Hepatocyte (in vitro differentiated cells): ENCODE data around the gene IMMP2L. TPM values are rescaled to one million over a fixed set of nuclear protein-coding genes. Genes with fewer than 3 reads are reported as not detected.

Source experiments
- DNase-seq: peaks from one replicate; pipeline ENCODE4 v3.0.0-alpha.2; 2016; ENCODE audit warnings: low spot score
- H2AFZ ChIP-seq: fragments of 200-600 bp; sonication (generic); 2 replicates; pipeline ENCODE4 v1.6.0; 2016; ENCODE audit warnings: antibody characterized with exemption, mild to moderate bottlenecking
- H3K27ac ChIP-seq: fragments of 200-600 bp; sonication (generic); 2 replicates; pipeline ENCODE4 v1.5.1; 2016; ENCODE audit warnings: mild to moderate bottlenecking
- H3K27me3 ChIP-seq: fragments of 200-600 bp; sonication (generic); 2 replicates; pipeline ENCODE4 v1.6.1; 2016
- H3K36me3 ChIP-seq: fragments of 200-600 bp; sonication (generic); replicated peaks from 2 replicates; pipeline ENCODE4 v1.5.1; 2016; ENCODE audit warnings: low read depth; ENCODE audit not compliant: insufficient read depth
- H3K4me1 ChIP-seq: fragments of 200-600 bp; sonication (generic); 2 replicates; pipeline ENCODE4 v1.5.1; 2016; ENCODE audit warnings: mild to moderate bottlenecking, moderate library complexity; ENCODE audit not compliant: insufficient read depth
- H3K4me2 ChIP-seq: fragments of 200-600 bp; sonication (generic); 2 replicates; pipeline ENCODE4 v1.6.0; 2016
- H3K4me3 ChIP-seq: fragments of 200-600 bp; sonication (generic); 2 replicates; pipeline ENCODE4 v1.5.1; 2016; ENCODE audit warnings: mild to moderate bottlenecking
- H3K79me2 ChIP-seq: fragments of 200-600 bp; sonication (generic); 2 replicates; pipeline ENCODE4 v1.6.0; 2017; ENCODE audit warnings: mild to moderate bottlenecking
- H3K9me2 ChIP-seq: fragments of 200-600 bp; sonication (generic); replicated peaks from 2 replicates; pipeline ENCODE4 v1.6.0; 2017; ENCODE audit warnings: mild to moderate bottlenecking; ENCODE audit not compliant: insufficient read depth
- H3K9me3 ChIP-seq: fragments of 200-600 bp; sonication (generic); 2 replicates; pipeline ENCODE4 v1.5.1; 2016; ENCODE audit warnings: low read depth, mild to moderate bottlenecking
- H4K20me1 ChIP-seq: fragments of 200-600 bp; sonication (generic); 2 replicates; pipeline ENCODE4 v1.6.0; 2016; ENCODE audit warnings: mild to moderate bottlenecking; ENCODE audit not compliant: insufficient read depth, poor library complexity, severe bottlenecking
- CTCF ChIP-seq: fragments of 200-600 bp; sonication (generic); IDR thresholded peaks from 2 replicates; pipeline ENCODE4 v1.5.1; 2016; ENCODE audit warnings: antibody characterized with exemption, mild to moderate bottlenecking; ENCODE audit not compliant: poor library complexity
- EZH2 ChIP-seq: fragments of 200-600 bp; sonication (generic); IDR thresholded peaks from 2 replicates; pipeline ENCODE4 v1.6.1; 2016; ENCODE audit warnings: antibody characterized with exemption, mild to moderate bottlenecking, borderline replicate concordance
- EZH2phosphoT487 ChIP-seq: fragments of 200-600 bp; sonication (generic); IDR thresholded peaks from one replicate; pipeline ENCODE4 v1.6.1; 2018; ENCODE audit warnings: antibody characterized with exemption, mild to moderate bottlenecking, low read depth, moderate library complexity; ENCODE audit not compliant: unreplicated experiment, severe bottlenecking
- WGBS: methylation state at CpG from one replicate; pipeline ENCODE4 v1.1.6; 2016; ENCODE audit warnings: low lambda C conversion rate; ENCODE audit errors: missing lambda C conversion rate; 5-methylcytosine and 5-hydroxymethylcytosine counted together
- polyA plus RNA-seq: library from polyadenylated mRNA; unstranded; fragments of >200 nt; fragmentation: Nextera tagmentation; extraction: Ambion mirVana; gene quantifications from 2 replicates; pipeline ENCODE4 v1.2.1, GENCODE V29; 2016
- total RNA-seq: library from RNA; depleted of rRNA; stranded (reverse); fragments of >200 nt; gene quantifications from 2 replicates; pipeline ENCODE4 v1.2.3, GENCODE V29; 2014

The IMMP2L gene
- total and polyA plus RNA-seq, 2 experiments from 2014 or later: 13.3 to 17.6 TPM

DNA sequence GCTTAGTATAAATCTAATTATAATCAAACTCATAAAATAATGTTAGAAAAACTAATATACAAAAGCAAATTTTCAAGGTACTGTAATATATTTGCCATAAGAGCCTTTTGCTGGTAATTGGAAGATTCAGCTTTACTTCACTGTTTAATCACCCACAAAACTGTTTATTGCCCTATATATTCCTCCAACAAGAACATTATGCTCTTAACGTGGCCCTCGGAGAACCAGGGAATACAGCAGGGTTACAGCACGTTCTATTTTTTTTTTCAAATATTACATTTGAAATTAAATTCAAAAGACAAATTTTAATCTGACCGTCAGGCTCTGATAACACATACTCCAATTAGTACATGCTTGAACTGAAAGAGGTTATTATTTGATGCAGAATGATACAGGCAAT lies 807.6 kb downstream of the IMMP2L start:
- Histone ChIP-seq H3K79me2 (no peaks in the 10 kb centered on the region), H2AFZ (no peak overlapping the region), H3K27me3 (no peaks in the 10 kb centered on the region), H3K4me2 (no peak overlapping the region), H3K4me1 (no peaks in the 10 kb centered on the region), H3K4me3 (no peak overlapping the region), H4K20me1 (no peaks in the 10 kb centered on the region), H3K9me3 (no peaks in the 10 kb centered on the region), H3K27ac (no peak overlapping the region), H3K36me3 (no peaks in the 10 kb centered on the region), H3K9me2 (no peaks in the 10 kb centered on the region)
- WGBS: 79% methylated on average over 4 of the region's 4 CpGs
- TF ChIP-seq EZH2phosphoT487 (no peak), EZH2 (no peak), CTCF (no peak)
- DNase-seq: no peak

DNA sequence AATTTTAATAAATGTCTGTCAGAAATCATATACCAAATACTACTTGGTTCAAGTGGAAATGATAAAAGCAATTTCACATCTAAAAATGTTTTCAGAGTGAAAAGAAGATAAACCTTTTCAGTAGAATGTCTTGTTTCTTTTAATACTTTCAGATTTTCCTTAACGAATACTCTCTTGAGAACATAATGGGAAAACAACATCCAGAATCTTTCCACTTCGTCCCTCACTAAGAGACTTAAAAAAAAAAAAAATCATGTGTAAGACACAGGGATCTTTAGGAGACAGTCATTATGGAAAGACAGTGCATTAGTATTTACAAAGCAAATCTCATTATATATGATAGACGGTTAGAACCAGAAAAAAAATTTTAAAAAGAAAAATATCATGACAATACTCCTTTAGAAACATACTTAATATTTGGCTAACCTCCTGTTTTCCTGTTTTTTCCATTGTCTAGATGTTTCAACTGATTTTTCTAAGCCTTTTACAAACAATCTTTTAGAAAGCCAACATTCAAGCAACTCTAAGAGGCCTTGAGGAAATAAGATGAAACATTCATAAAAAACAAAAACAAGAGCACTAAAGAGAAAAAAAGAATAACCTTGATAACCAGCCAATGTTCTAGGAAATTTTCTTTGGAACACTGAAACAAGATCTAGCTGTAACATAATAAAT lies 811.2 kb downstream of the IMMP2L start:
- Histone ChIP-seq H3K27ac (no peak overlapping the region), H3K4me1 (no peaks in the 10 kb centered on the region), H4K20me1 (no peaks in the 10 kb centered on the region), H3K4me3 (no peak overlapping the region), H3K36me3 (no peaks in the 10 kb centered on the region), H3K4me2 (no peak overlapping the region), H3K79me2 (no peaks in the 10 kb centered on the region), H3K9me2 (no peaks in the 10 kb centered on the region), H3K9me3 (no peaks in the 10 kb centered on the region), H3K27me3 (no peaks in the 10 kb centered on the region), H2AFZ (no peak overlapping the region)
- DNase-seq: no peak
- TF ChIP-seq EZH2 (no peak), CTCF (no peak), EZH2phosphoT487 (no peak)
- 75% methylated on average over 3 of the region's 3 CpGs for WGBS

- no peaks in the 10 kb centered on the region for H3K9me3 ChIP-seq
- WGBS: 83% methylated on average over 1 of the region's 1 CpG
- TF ChIP-seq CTCF: no peak
- TF ChIP-seq EZH2: no peak
- no peak for TF ChIP-seq EZH2phosphoT487
- no peaks in the 10 kb centered on the region for H3K9me2 ChIP-seq
- no peak for DNase-seq
- no peak overlapping the region for H2AFZ ChIP-seq
- H3K4me1 ChIP-seq: no peaks in the 10 kb centered on the region
- H3K27me3 ChIP-seq: no peaks in the 10 kb centered on the region
- no peak overlapping the region for H3K4me2 ChIP-seq
- no peaks in the 10 kb centered on the region for H4K20me1 ChIP-seq
- no peaks in the 10 kb centered on the region for H3K36me3 ChIP-seq
- H3K79me2 ChIP-seq: no peaks in the 10 kb centered on the region
- H3K4me3 ChIP-seq: no peak overlapping the region
- no peak overlapping the region for H3K27ac ChIP-seq
Measured at GRCh38 chr7:110733221-110733620, 829.1 kb downstream of the IMMP2L start.
